ENCODE data around the gene SLC6A1. TPM values are rescaled to one million over a fixed set of nuclear protein-coding genes. Genes with fewer than 3 reads are reported as not detected.
A peak's percentile ranks its signal among the peaks of the same experiment; 100 is the strongest.
"Not testable (repeated sequence)": the region's sequence is repeated elsewhere in the genome, so short reads cannot be mapped to it uniquely, and the experiment has no call there.

The SLC6A1 gene
- total and polyA plus RNA-seq, 4 donors: 0.87 to 4.5 (median 1.3) TPM

DNA sequence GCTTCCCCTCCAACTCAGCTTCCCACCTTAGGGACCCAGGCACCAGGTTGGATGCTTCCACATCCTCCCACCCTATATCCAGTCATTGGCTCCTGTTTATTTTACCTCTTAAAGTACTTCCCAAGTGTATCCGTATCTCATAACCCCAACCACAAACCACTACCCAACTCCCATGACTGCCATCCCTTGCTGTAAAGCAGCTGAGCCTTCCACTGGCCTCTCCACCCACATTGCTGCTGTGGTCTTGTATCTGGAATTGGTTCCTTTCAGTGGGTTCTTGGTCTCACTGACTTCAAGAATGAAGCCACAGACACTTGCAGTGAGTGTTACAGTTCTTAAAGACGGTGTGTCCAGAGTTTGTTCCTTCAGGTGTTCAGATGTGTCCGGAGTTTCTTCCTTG, 81.9 kb downstream of the SLC6A1 start:
- H3K27ac ChIP-seq (ENCODE audit: low read depth in 1 of 2, low read length in 1 of 2): no peak overlapping the region
- WGBS, 2 donors: 62 to 73% methylated on average over 3 of the region's 3 CpGs
- no peak for DNase-seq

DNA sequence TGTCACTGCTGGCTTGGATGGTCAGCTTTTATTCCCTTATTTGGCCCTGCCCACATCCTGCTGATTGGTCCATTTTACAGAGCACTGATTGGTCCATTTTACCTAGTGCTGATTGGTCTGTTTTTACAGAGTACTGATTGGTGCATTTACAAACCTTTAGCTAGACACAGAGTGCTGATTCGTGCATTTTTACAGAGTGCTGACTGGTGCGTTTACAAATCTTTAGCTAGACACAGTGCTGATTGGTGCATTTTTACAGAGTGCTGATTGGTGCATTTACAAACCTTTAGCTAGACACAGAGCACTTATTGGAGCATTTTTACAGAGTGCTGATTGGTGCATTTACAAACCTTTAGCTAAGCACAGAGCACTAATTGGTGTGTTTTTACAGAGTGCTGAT, 82.6 kb downstream of the SLC6A1 start:
- H3K27ac ChIP-seq (ENCODE audit: low read depth in 1 of 2, low read length in 1 of 2); H3K4me3 ChIP-seq; DNase-seq; H3K36me3 ChIP-seq (ENCODE audit: control insufficient read depth in 4 of 4, insufficient read depth in 4 of 4, low read length in 4 of 4); H3K9me3 ChIP-seq (ENCODE audit: control insufficient read depth in 4 of 4, insufficient read depth in 3 of 4, low read length in 3 of 4); H3K9ac ChIP-seq (ENCODE audit: insufficient read depth in 1 of 2, low read length in 2 of 2); ATAC-seq (ENCODE audit: insufficient read depth, low FRiP score); H3K4me1 ChIP-seq (ENCODE audit: control insufficient read depth in 5 of 5, insufficient read depth in 5 of 5, low read length in 5 of 5); H3K27me3 ChIP-seq (ENCODE audit: control insufficient read depth in 3 of 3, insufficient read depth in 3 of 3, low read length in 2 of 3): not testable (repeated sequence)
- WGBS, 2 donors: 91 to 95% methylated on average over 2 of the region's 2 CpGs

More for the DNA sequence above, 81.9 kb downstream of the SLC6A1 start:
- H3K4me3 ChIP-seq: no peak overlapping the region
- no peaks in the 10 kb centered on the region for H3K27me3 ChIP-seq (ENCODE audit: control insufficient read depth in 3 of 3, insufficient read depth in 3 of 3, low read length in 2 of 3)
- no peak for TF ChIP-seq CTCF (IDR thresholded peaks at IDR 0.05; ENCODE audit: control extremely low read depth, extremely low read depth)
- no peaks in the 10 kb centered on the region for H3K36me3 ChIP-seq (ENCODE audit: control insufficient read depth in 4 of 4, insufficient read depth in 4 of 4, low read length in 4 of 4)
- ATAC-seq (ENCODE audit: insufficient read depth, low FRiP score): no peak
- H3K9me3 ChIP-seq (ENCODE audit: control insufficient read depth in 4 of 4, insufficient read depth in 3 of 4, low read length in 3 of 4): no peaks in the 10 kb centered on the region
- H3K4me1 ChIP-seq (ENCODE audit: control insufficient read depth in 5 of 5, insufficient read depth in 5 of 5, low read length in 5 of 5): no peaks in the 10 kb centered on the region
- no peak overlapping the region for H3K9ac ChIP-seq (ENCODE audit: insufficient read depth in 1 of 2, low read length in 2 of 2)

GRCh38 chr3:11076711-11077110, 84.2 kb downstream of the SLC6A1 start:
- H3K9me3 ChIP-seq (ENCODE audit: control insufficient read depth in 4 of 4, insufficient read depth in 3 of 4, low read length in 3 of 4): no peaks in the 10 kb centered on the region
- DNase-seq (no peak), ATAC-seq (ENCODE audit: insufficient read depth, low FRiP score) (no peak)
- H3K4me3 ChIP-seq: no peak overlapping the region
- no peak overlapping the region for H3K9ac ChIP-seq (ENCODE audit: insufficient read depth in 1 of 2, low read length in 2 of 2)
- no peak overlapping the region for H3K27ac ChIP-seq (ENCODE audit: low read depth in 1 of 2, low read length in 1 of 2)
- H3K27me3 ChIP-seq (ENCODE audit: control insufficient read depth in 3 of 3, insufficient read depth in 3 of 3, low read length in 2 of 3): no peaks in the 10 kb centered on the region
- H3K4me1 ChIP-seq (ENCODE audit: control insufficient read depth in 5 of 5, insufficient read depth in 5 of 5, low read length in 5 of 5): no peaks in the 10 kb centered on the region
- no peaks in the 10 kb centered on the region for H3K36me3 ChIP-seq (ENCODE audit: control insufficient read depth in 4 of 4, insufficient read depth in 4 of 4, low read length in 4 of 4)
- TF ChIP-seq CTCF (IDR thresholded peaks at IDR 0.05; ENCODE audit: control extremely low read depth, extremely low read depth): no peak
- WGBS, 2 donors: 70 to 74% methylated on average over 6 of the region's 6 CpGs

DNA sequence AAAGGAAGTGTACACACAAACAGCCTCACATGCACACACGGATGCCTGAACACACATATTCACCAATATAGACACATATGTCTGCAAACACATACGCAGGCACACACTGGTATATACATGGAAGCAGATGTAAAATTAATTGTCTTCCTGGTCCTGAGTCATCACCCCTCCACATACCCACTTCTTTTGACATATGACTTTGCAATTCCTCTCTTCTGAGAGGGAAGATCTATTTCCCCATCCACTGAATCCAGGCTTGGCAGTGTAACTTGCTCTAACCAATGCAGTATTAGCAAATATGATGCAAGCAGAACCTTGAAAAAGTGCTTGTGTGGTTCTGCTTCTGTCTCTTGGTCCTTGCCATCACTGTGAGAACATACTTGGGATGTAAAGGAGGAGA, 84.9 kb downstream of the SLC6A1 start:
- Histone ChIP-seq H3K27ac (ENCODE audit: low read depth in 1 of 2, low read length in 1 of 2) (no peak overlapping the region), H3K4me1 (ENCODE audit: control insufficient read depth in 5 of 5, insufficient read depth in 5 of 5, low read length in 5 of 5) (no peaks in the 10 kb centered on the region), H3K36me3 (ENCODE audit: control insufficient read depth in 4 of 4, insufficient read depth in 4 of 4, low read length in 4 of 4) (no peaks in the 10 kb centered on the region), H3K9ac (ENCODE audit: insufficient read depth in 1 of 2, low read length in 2 of 2) (no peak overlapping the region), H3K4me3 (no peak overlapping the region), H3K27me3 (ENCODE audit: control insufficient read depth in 3 of 3, insufficient read depth in 3 of 3, low read length in 2 of 3) (no peaks in the 10 kb centered on the region), H3K9me3 (ENCODE audit: control insufficient read depth in 4 of 4, insufficient read depth in 3 of 4, low read length in 3 of 4) (peaks cover 0 to 1% (median 0%) of the 10 kb centered on the region in 4 donors)
- no peak for TF ChIP-seq CTCF (IDR thresholded peaks at IDR 0.05; ENCODE audit: control extremely low read depth, extremely low read depth)
- ATAC-seq (ENCODE audit: insufficient read depth, low FRiP score) (peak; percentile 53), DNase-seq (no peak)
- 45 to 79% methylated on average over 2 of the region's 2 CpGs for WGBS, 2 donors

Measured in lung (tissue), 12 donors.